ENCODE measurements around the gene IGHMBP2. TPM values are rescaled to one million over a fixed set of nuclear protein-coding genes. Genes with fewer than 3 reads are reported as not detected.
"Not testable (repeated sequence)": the region's sequence is repeated elsewhere in the genome, so short reads cannot be mapped to it uniquely, and the experiment has no call there.

IGHMBP2 gene
- total RNA-seq, 4 donors from 2014 or later = 9.7 to 15.3 (median 12.8) TPM

GRCh38 chr11:68973219-68973618 lies 69.5 kb downstream of the IGHMBP2 start:
- H3K9me3 ChIP-seq = no peaks in the 10 kb centered on the region
- H3K27ac ChIP-seq = no peak overlapping the region
- peaks cover 0 to 11% (median 0%) of the 10 kb centered on the region in 4 donors for H3K27me3 ChIP-seq
- DNase-seq = no peak
- no peaks in the 10 kb centered on the region for H3K36me3 ChIP-seq
- no peak for TF ChIP-seq CTCF (IDR thresholded peaks at IDR 0.05)
- no peak for TF ChIP-seq POLR2A (IDR thresholded peaks at IDR 0.05)
- intact Hi-C loops (cut with DNase I) = no loop called here
- H3K4me1 ChIP-seq = no peaks in the 10 kb centered on the region
- whole genome bisulfite sequencing, 2 donors = 61 to 65% methylated on average over 3 to 4 of the region's 4 CpGs
- no peak overlapping the region for H3K4me3 ChIP-seq

GRCh38 chr11:68973706-68974105 lies 70.0 kb downstream of the IGHMBP2 start:
- H3K4me1 ChIP-seq; DNase-seq; H3K4me3 ChIP-seq; H3K27me3 ChIP-seq; H3K27ac ChIP-seq; H3K9me3 ChIP-seq; intact Hi-C loops (cut with DNase I); H3K36me3 ChIP-seq: not testable (repeated sequence)
- WGBS, 2 donors = 75 to 87% methylated on average over 7 to 10 of the region's 12 CpGs

- Histone ChIP-seq H3K27ac (no peak overlapping the region), H3K4me1 (peaks cover 0 to 6% (median 4%) of the 10 kb centered on the region in 3 donors), H3K4me3 (no peak overlapping the region), H3K27me3 (peaks cover 0 to 13% (median 0%) of the 10 kb centered on the region in 4 donors), H3K36me3 (no peaks in the 10 kb centered on the region), H3K9me3 (no peaks in the 10 kb centered on the region)
- TF ChIP-seq POLR2A (IDR thresholded peaks at IDR 0.05) (no peak), CTCF (IDR thresholded peaks at IDR 0.05) (no peak)
- intact Hi-C loops (cut with DNase I) = no loop called here
- WGBS, 2 donors = 87 to 91% methylated on average over 4 of the region's 23 CpGs
- DNase-seq = no peak
Measured at GRCh38 chr11:68974421-68975194, 70.9 kb downstream of the IGHMBP2 start.

GRCh38 chr11:68976095-68976494 lies 72.4 kb downstream of the IGHMBP2 start:
- Histone ChIP-seq H3K9me3 (no peaks in the 10 kb centered on the region), H3K36me3 (no peaks in the 10 kb centered on the region), H3K27me3 (peaks cover 0 to 9% (median 0%) of the 10 kb centered on the region in 4 donors), H3K27ac (no peak overlapping the region), H3K4me3 (no peak overlapping the region), H3K4me1 (peaks cover 0 to 6% (median 4%) of the 10 kb centered on the region in 3 donors)
- intact Hi-C loops (cut with DNase I) = no loop called here
- TF ChIP-seq CTCF (IDR thresholded peaks at IDR 0.05) (no peak), POLR2A (IDR thresholded peaks at IDR 0.05) (no peak)
- no peak for DNase-seq
- WGBS, 2 donors = 60 to 74% methylated on average over 4 of the region's 4 CpGs

GRCh38 chr11:68976563-68976962 lies 72.9 kb downstream of the IGHMBP2 start:
- DNase-seq = no peak
- peaks cover 0 to 6% (median 4%) of the 10 kb centered on the region in 3 donors for H3K4me1 ChIP-seq
- 51 to 80% methylated on average over 1 to 4 of the region's 4 CpGs for WGBS, 2 donors
- no peaks in the 10 kb centered on the region for H3K9me3 ChIP-seq
- no peak for TF ChIP-seq CTCF (IDR thresholded peaks at IDR 0.05)
- no peak for TF ChIP-seq POLR2A (IDR thresholded peaks at IDR 0.05)
- H3K27ac ChIP-seq = no peak overlapping the region
- no peaks in the 10 kb centered on the region for H3K36me3 ChIP-seq
- no peak overlapping the region for H3K4me3 ChIP-seq
- H3K27me3 ChIP-seq = peaks cover 0 to 9% (median 0%) of the 10 kb centered on the region in 4 donors
- intact Hi-C loops (cut with DNase I) = no loop called here

Measured in esophagus squamous epithelium (tissue), 5 donors.